ENCODE measurements around the gene TSBP1. TPM values are rescaled to one million over a fixed set of nuclear protein-coding genes. Genes with fewer than 3 reads are reported as not detected.
"Not testable (repeated sequence)": the region's sequence is repeated elsewhere in the genome, so short reads cannot be mapped to it uniquely, and the experiment has no call there.

The TSBP1 gene
- polyA plus RNA-seq, 1 donor from 2014 or later: not detected

GRCh38 chr6:32367644-32368043 lies 4.1 kb downstream of the TSBP1 start:
- no peak overlapping the region for H3K4me3 ChIP-seq (ENCODE audit: low read length)
- no peaks in the 10 kb centered on the region for H3K36me3 ChIP-seq (ENCODE audit: insufficient read depth, low read length)
- H2AFZ ChIP-seq (ENCODE audit: low read depth, low read length): no peak overlapping the region
- no peaks in the 10 kb centered on the region for H3K27me3 ChIP-seq (ENCODE audit: insufficient read depth, low read depth, low read length)
- no peak overlapping the region for H3K4me2 ChIP-seq (ENCODE audit: low read length)
- H3K9me2 ChIP-seq (ENCODE audit: insufficient read depth, low read length): no peaks in the 10 kb centered on the region
- H3K27ac ChIP-seq (ENCODE audit: low read length): no peak overlapping the region
- no peak overlapping the region for H3K9ac ChIP-seq (ENCODE audit: low read length)
- H4K20me1 ChIP-seq (ENCODE audit: insufficient read depth): no peaks in the 10 kb centered on the region
- no peaks in the 10 kb centered on the region for H3K79me2 ChIP-seq (replicated peaks; ENCODE audit: insufficient read depth, low read length)
- TF ChIP-seq POLR2AphosphoS5 (IDR thresholded peaks at IDR 0.05) (no peak), SMC3 (conservative IDR thresholded peaks at IDR 0.05; ENCODE audit: poor library complexity) (no peak), EZH2 (IDR thresholded peaks at IDR 0.05; ENCODE audit: borderline replicate concordance, insufficient read depth, low read length, poor library complexity, severe bottlenecking) (no peak), MXI1 (conservative IDR thresholded peaks at IDR 0.05; ENCODE audit: poor library complexity, severe bottlenecking) (no peak), RAD21 (conservative IDR thresholded peaks at IDR 0.05) (no peak), TAF1 (IDR thresholded peaks at IDR 0.05; ENCODE audit: low read depth) (no peak), EP300 (conservative IDR thresholded peaks at IDR 0.05; ENCODE audit: poor library complexity, severe bottlenecking) (no peak)
- TF ChIP-seq, protein P1, sequence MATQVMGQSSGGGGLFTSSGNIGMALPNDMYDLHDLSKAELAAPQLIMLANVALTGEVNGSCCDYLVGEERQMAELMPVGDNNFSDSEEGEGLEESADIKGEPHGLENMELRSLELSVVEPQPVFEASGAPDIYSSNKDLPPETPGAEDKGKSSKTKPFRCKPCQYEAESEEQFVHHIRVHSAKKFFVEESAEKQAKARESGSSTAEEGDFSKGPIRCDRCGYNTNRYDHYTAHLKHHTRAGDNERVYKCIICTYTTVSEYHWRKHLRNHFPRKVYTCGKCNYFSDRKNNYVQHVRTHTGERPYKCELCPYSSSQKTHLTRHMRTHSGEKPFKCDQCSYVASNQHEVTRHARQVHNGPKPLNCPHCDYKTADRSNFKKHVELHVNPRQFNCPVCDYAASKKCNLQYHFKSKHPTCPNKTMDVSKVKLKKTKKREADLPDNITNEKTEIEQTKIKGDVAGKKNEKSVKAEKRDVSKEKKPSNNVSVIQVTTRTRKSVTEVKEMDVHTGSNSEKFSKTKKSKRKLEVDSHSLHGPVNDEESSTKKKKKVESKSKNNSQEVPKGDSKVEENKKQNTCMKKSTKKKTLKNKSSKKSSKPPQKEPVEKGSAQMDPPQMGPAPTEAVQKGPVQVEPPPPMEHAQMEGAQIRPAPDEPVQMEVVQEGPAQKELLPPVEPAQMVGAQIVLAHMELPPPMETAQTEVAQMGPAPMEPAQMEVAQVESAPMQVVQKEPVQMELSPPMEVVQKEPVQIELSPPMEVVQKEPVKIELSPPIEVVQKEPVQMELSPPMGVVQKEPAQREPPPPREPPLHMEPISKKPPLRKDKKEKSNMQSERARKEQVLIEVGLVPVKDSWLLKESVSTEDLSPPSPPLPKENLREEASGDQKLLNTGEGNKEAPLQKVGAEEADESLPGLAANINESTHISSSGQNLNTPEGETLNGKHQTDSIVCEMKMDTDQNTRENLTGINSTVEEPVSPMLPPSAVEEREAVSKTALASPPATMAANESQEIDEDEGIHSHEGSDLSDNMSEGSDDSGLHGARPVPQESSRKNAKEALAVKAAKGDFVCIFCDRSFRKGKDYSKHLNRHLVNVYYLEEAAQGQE (IDR thresholded peaks at IDR 0.05; ENCODE audit: borderline replicate concordance): no peak
- TF ChIP-seq, protein P2, sequence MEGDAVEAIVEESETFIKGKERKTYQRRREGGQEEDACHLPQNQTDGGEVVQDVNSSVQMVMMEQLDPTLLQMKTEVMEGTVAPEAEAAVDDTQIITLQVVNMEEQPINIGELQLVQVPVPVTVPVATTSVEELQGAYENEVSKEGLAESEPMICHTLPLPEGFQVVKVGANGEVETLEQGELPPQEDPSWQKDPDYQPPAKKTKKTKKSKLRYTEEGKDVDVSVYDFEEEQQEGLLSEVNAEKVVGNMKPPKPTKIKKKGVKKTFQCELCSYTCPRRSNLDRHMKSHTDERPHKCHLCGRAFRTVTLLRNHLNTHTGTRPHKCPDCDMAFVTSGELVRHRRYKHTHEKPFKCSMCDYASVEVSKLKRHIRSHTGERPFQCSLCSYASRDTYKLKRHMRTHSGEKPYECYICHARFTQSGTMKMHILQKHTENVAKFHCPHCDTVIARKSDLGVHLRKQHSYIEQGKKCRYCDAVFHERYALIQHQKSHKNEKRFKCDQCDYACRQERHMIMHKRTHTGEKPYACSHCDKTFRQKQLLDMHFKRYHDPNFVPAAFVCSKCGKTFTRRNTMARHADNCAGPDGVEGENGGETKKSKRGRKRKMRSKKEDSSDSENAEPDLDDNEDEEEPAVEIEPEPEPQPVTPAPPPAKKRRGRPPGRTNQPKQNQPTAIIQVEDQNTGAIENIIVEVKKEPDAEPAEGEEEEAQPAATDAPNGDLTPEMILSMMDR (IDR thresholded peaks at IDR 0.05; ENCODE audit: poor library complexity, severe bottlenecking): no peak
- no peaks in the 10 kb centered on the region for H3F3A ChIP-seq (ENCODE audit: insufficient read depth, low read length, poor library complexity, severe bottlenecking)
- no peaks in the 10 kb centered on the region for H3K9me3 ChIP-seq (ENCODE audit: low read length)

- H2AFZ ChIP-seq (ENCODE audit: low read depth, low read length); H3K9ac ChIP-seq (ENCODE audit: low read length); H3K36me3 ChIP-seq (ENCODE audit: insufficient read depth, low read length); H3K4me3 ChIP-seq (ENCODE audit: low read length); H3K27ac ChIP-seq (ENCODE audit: low read length); H3F3A ChIP-seq (ENCODE audit: insufficient read depth, low read length, poor library complexity, severe bottlenecking); H3K4me2 ChIP-seq (ENCODE audit: low read length); H3K9me2 ChIP-seq (ENCODE audit: insufficient read depth, low read length); H3K9me3 ChIP-seq (ENCODE audit: low read length); H4K20me1 ChIP-seq (ENCODE audit: insufficient read depth); H3K79me2 ChIP-seq (replicated peaks; ENCODE audit: insufficient read depth, low read length); H3K27me3 ChIP-seq (ENCODE audit: insufficient read depth, low read depth, low read length): not testable (repeated sequence)
These were observed 12.5 kb downstream of the TSBP1 start for GRCh38 chr6:32359225-32359624.

DNA sequence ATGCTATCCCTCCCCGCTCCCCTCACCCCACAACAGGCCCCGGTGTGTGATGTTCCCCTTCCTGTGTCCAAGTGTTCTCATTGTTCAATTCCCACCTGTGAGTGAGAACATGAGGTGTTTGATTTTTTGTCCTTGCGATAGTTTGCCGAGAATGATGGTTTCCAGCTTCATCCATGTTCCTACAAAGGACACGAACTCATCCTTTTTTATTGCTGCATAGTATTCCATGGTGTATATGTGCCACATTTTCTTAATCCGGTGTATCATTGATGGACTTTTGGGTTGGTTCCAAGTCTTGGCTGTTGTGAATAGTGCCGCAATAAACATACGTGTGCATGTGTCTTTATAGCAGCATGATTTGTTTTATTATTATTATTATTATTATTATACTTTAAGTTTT lies 13.2 kb downstream of the TSBP1 start:
- H3F3A ChIP-seq (ENCODE audit: insufficient read depth, low read length, poor library complexity, severe bottlenecking); H3K36me3 ChIP-seq (ENCODE audit: insufficient read depth, low read length); H3K27me3 ChIP-seq (ENCODE audit: insufficient read depth, low read depth, low read length); H2AFZ ChIP-seq (ENCODE audit: low read depth, low read length); H3K9ac ChIP-seq (ENCODE audit: low read length); H4K20me1 ChIP-seq (ENCODE audit: insufficient read depth); H3K9me2 ChIP-seq (ENCODE audit: insufficient read depth, low read length); H3K4me3 ChIP-seq (ENCODE audit: low read length); H3K4me2 ChIP-seq (ENCODE audit: low read length); H3K79me2 ChIP-seq (replicated peaks; ENCODE audit: insufficient read depth, low read length); H3K27ac ChIP-seq (ENCODE audit: low read length); H3K9me3 ChIP-seq (ENCODE audit: low read length): not testable (repeated sequence)
